ENCODE data around the gene KCNB1.

KCNB1 gene

GRCh38 chr20:49482621-49483017, at the start of gene KCNB1:
TSS of gene KCNB1 (minus strand) at chr20:49482668. CDS start at chr20:49482480, 188 bp downstream.
- no peak within 1 kb of the TSS for H3K4me3 Mint-ChIP-seq
- H3K27me3 Mint-ChIP-seq = peaks cover 96% of the 10 kb centered on the region

GRCh38 chr20:49529470-49529869, 47.0 kb upstream of the KCNB1 start:
- H3K4me3 Mint-ChIP-seq = no peak overlapping the region
- peaks cover 4% of the 10 kb centered on the region for H3K9me3 Mint-ChIP-seq
- no peaks in the 10 kb centered on the region for H3K36me3 Mint-ChIP-seq
- no peaks in the 10 kb centered on the region for H3K27me3 Mint-ChIP-seq
- H3K4me1 Mint-ChIP-seq = peaks cover 5% of the 10 kb centered on the region
- H3K27ac Mint-ChIP-seq = no peak overlapping the region
- no peak for ATAC-seq

More at GRCh38 chr20:49482621-49483017, at the start of gene KCNB1:
- no peak for ATAC-seq
- H3K9me3 Mint-ChIP-seq = no peaks in the 10 kb centered on the region
- no peak within 1 kb of the TSS for H3K27ac Mint-ChIP-seq
- H3K36me3 Mint-ChIP-seq = no peaks in the 10 kb centered on the region
- peaks cover 14% of the 10 kb centered on the region for H3K4me1 Mint-ChIP-seq

- Mint-ChIP-seq H3K36me3 (peaks cover 6% of the 10 kb centered on the region), H3K9me3 (peaks cover 14% of the 10 kb centered on the region), H3K27ac (no peak overlapping the region), H3K27me3 (peaks cover 22% of the 10 kb centered on the region), H3K4me1 (no peaks in the 10 kb centered on the region), H3K4me3 (no peak overlapping the region)
- ATAC-seq = no peak
These were observed 44.1 kb upstream of the KCNB1 start for GRCh38 chr20:49526568-49526967.

GRCh38 chr20:49526056-49526455, 43.6 kb upstream of the KCNB1 start:
- Mint-ChIP-seq H3K4me1 (no peaks in the 10 kb centered on the region), H3K27me3 (peaks cover 27% of the 10 kb centered on the region), H3K4me3 (no peak overlapping the region), H3K36me3 (peaks cover 6% of the 10 kb centered on the region), H3K27ac (no peak overlapping the region), H3K9me3 (peaks cover 14% of the 10 kb centered on the region)
- no peak for ATAC-seq

- Mint-ChIP-seq H3K4me1 (no peaks in the 10 kb centered on the region), H3K9me3 (peaks cover 14% of the 10 kb centered on the region), H3K4me3 (no peak overlapping the region), H3K27me3 (peaks cover 46% of the 10 kb centered on the region), H3K27ac (no peak overlapping the region), H3K36me3 (peaks cover 6% of the 10 kb centered on the region)
- no peak for ATAC-seq
These were observed 41.4 kb upstream of the KCNB1 start for GRCh38 chr20:49523767-49524360.

- H3K27me3 Mint-ChIP-seq = peaks cover 63% of the 10 kb centered on the region
- no peak overlapping the region for H3K4me3 Mint-ChIP-seq
- ATAC-seq = no peak
- H3K4me1 Mint-ChIP-seq = no peaks in the 10 kb centered on the region
- peaks cover 14% of the 10 kb centered on the region for H3K9me3 Mint-ChIP-seq
- H3K36me3 Mint-ChIP-seq = peaks cover 6% of the 10 kb centered on the region
- H3K27ac Mint-ChIP-seq = no peak overlapping the region
These were observed 38.9 kb upstream of the KCNB1 start for GRCh38 chr20:49521356-49521755.

- Mint-ChIP-seq H3K27me3 (peaks cover 63% of the 10 kb centered on the region), H3K36me3 (peaks cover 6% of the 10 kb centered on the region), H3K4me3 (no peak overlapping the region), H3K9me3 (peaks cover 13% of the 10 kb centered on the region), H3K27ac (no peak overlapping the region), H3K4me1 (no peaks in the 10 kb centered on the region)
- ATAC-seq = no peak
These were observed 37.4 kb upstream of the KCNB1 start for GRCh38 chr20:49519777-49520359.

GRCh38 chr20:49519212-49519712, 36.8 kb upstream of the KCNB1 start:
- ATAC-seq = no peak
- Mint-ChIP-seq H3K4me3 (no peak overlapping the region), H3K9me3 (peaks cover 10% of the 10 kb centered on the region), H3K36me3 (peaks cover 6% of the 10 kb centered on the region), H3K27ac (no peak overlapping the region), H3K4me1 (no peaks in the 10 kb centered on the region), H3K27me3 (peaks cover 63% of the 10 kb centered on the region)

- no peak overlapping the region for H3K27ac Mint-ChIP-seq
- H3K9me3 Mint-ChIP-seq = peaks cover 10% of the 10 kb centered on the region
- peaks cover 61% of the 10 kb centered on the region for H3K27me3 Mint-ChIP-seq
- ATAC-seq = no peak
- no peak overlapping the region for H3K4me3 Mint-ChIP-seq
- peaks cover 6% of the 10 kb centered on the region for H3K36me3 Mint-ChIP-seq
- no peaks in the 10 kb centered on the region for H3K4me1 Mint-ChIP-seq
These were observed 36.1 kb upstream of the KCNB1 start for GRCh38 chr20:49518576-49518975.

GRCh38 chr20:49517805-49518100, 35.3 kb upstream of the KCNB1 start:
- ATAC-seq = no peak
- no peak overlapping the region for H3K4me3 Mint-ChIP-seq
- peaks cover 53% of the 10 kb centered on the region for H3K27me3 Mint-ChIP-seq
- H3K27ac Mint-ChIP-seq = no peak overlapping the region
- H3K9me3 Mint-ChIP-seq = peaks cover 7% of the 10 kb centered on the region
- H3K36me3 Mint-ChIP-seq = no peaks in the 10 kb centered on the region
- H3K4me1 Mint-ChIP-seq = no peaks in the 10 kb centered on the region

GRCh38 chr20:49516916-49517804, 34.7 kb upstream of the KCNB1 start:
- no peaks in the 10 kb centered on the region for H3K4me1 Mint-ChIP-seq
- H3K36me3 Mint-ChIP-seq = no peaks in the 10 kb centered on the region
- peaks cover 5% of the 10 kb centered on the region for H3K9me3 Mint-ChIP-seq
- no peak overlapping the region for H3K27ac Mint-ChIP-seq
- no peak overlapping the region for H3K4me3 Mint-ChIP-seq
- no peak for ATAC-seq
- H3K27me3 Mint-ChIP-seq = peaks cover 47% of the 10 kb centered on the region

GRCh38 chr20:49515586-49515985, 33.1 kb upstream of the KCNB1 start:
- ATAC-seq = no peak
- no peak overlapping the region for H3K4me3 Mint-ChIP-seq
- no peaks in the 10 kb centered on the region for H3K4me1 Mint-ChIP-seq
- no peak overlapping the region for H3K27ac Mint-ChIP-seq
- no peaks in the 10 kb centered on the region for H3K36me3 Mint-ChIP-seq
- H3K27me3 Mint-ChIP-seq = peaks cover 34% of the 10 kb centered on the region
- no peaks in the 10 kb centered on the region for H3K9me3 Mint-ChIP-seq

GRCh38 chr20:49513517-49513916, 31.0 kb upstream of the KCNB1 start:
- Mint-ChIP-seq H3K9me3 (no peaks in the 10 kb centered on the region), H3K4me3 (no peak overlapping the region), H3K27me3 (peaks cover 19% of the 10 kb centered on the region), H3K27ac (no peak overlapping the region), H3K4me1 (peaks cover 3% of the 10 kb centered on the region), H3K36me3 (no peaks in the 10 kb centered on the region)
- no peak for ATAC-seq

- Mint-ChIP-seq H3K4me1 (peaks cover 7% of the 10 kb centered on the region), H3K9me3 (no peaks in the 10 kb centered on the region), H3K4me3 (no peak overlapping the region), H3K27ac (no peak overlapping the region), H3K36me3 (no peaks in the 10 kb centered on the region), H3K27me3 (peaks cover 19% of the 10 kb centered on the region)
- no peak for ATAC-seq
These were observed 30.5 kb upstream of the KCNB1 start for GRCh38 chr20:49513009-49513408.

- no peak overlapping the region for H3K27ac Mint-ChIP-seq
- H3K36me3 Mint-ChIP-seq = no peaks in the 10 kb centered on the region
- H3K4me1 Mint-ChIP-seq = peaks cover 7% of the 10 kb centered on the region
- no peak for ATAC-seq
- no peak overlapping the region for H3K4me3 Mint-ChIP-seq
- peaks cover 21% of the 10 kb centered on the region for H3K27me3 Mint-ChIP-seq
- no peaks in the 10 kb centered on the region for H3K9me3 Mint-ChIP-seq
These were observed 29.5 kb upstream of the KCNB1 start for GRCh38 chr20:49511788-49512525.
